Bronchial epithelial cell (primary cell): Measurements from ENCODE around the gene LBX2. TPM values are rescaled to one million over a fixed set of nuclear protein-coding genes. Genes with fewer than 3 reads are reported as not detected.

Experiments
- DNase-seq: peaks from one replicate; pipeline ENCODE4 v3.0.0-alpha.2; 2010; ENCODE audit warnings: low read depth
- FAIRE-seq: peaks from 2 replicates; lab custom pipeline; 2011; peaks lifted over from hg19 to GRCh38; lab: Jason Lieb, UNC
- H3K27me3 ChIP-seq: 2 replicates; pipeline ENCODE4 v1.5.1; 2011; ENCODE audit warnings: low read length; ENCODE audit not compliant: control insufficient read depth, insufficient read depth
- H3K36me3 ChIP-seq: 2 replicates; pipeline ENCODE4 v1.5.1; 2011; ENCODE audit warnings: low read length; ENCODE audit not compliant: control insufficient read depth, insufficient read depth
- H3K4me3 ChIP-seq: 2 replicates; pipeline ENCODE4 v1.5.1; 2011; ENCODE audit warnings: mild to moderate bottlenecking, low read depth, low read length, control low read depth
- total RNA-seq: library from RNA; depleted of rRNA; stranded (reverse); fragments of >200 nt; gene quantifications from 2 replicates; pipeline ENCODE4 v1.2.1, GENCODE V29; 2014
- TF ChIP-seq, protein P1 (sequence below): IDR thresholded peaks from 2 replicates; pipeline ENCODE4 v1.5.1; 2011; ENCODE audit warnings: mild to moderate bottlenecking, moderate library complexity, low read length, control low read depth, inconsistent platforms; ENCODE audit not compliant: insufficient read depth, severe bottlenecking

Gene LBX2
- total RNA-seq, 1 donor from 2014 or later, result 0.53 TPM

DNA sequence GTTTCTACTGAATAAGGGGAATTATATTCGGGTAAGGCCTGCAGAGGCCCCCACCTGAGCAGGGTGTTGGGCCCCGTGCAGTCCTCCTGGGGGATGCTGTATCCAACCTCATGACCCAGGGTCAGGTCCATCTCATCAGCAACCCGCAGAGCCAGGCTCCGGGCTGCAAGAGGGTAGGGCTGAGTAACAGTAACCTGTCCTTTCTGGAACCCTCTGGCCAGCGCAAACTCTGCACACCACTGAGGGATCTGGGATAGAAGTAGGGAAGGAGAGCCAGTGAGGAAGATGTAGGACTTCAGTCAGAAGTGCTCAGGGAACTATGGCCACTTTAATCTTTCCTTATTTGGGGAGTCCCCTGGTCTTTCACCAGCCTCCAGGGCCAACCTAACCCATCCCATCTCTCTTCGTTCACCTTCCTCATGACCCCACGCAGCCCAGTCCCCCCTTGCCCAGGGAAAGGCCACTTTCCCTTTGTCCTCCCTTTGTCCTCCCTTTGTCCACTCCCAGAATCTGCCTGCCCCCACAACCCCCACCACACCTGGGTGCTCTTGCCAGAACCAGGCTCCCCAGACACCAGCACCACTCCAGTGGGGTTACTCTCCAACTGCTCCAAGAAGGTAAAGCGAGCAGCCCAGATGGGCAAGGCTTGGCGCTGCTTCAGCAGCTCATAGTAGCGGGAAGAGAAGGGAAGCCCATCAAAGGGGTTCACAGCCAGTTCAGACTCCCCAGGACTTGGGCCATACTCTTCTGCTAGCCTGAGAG is 25.7 kb upstream of the LBX2 start:
- Histone ChIP-seq H3K27me3 (no peaks in the 10 kb centered on the region), H3K4me3 (peak overlapping the region; percentile 28), H3K36me3 (peaks cover 9% of the 10 kb centered on the region)
- TF ChIP-seq, protein P1, sequence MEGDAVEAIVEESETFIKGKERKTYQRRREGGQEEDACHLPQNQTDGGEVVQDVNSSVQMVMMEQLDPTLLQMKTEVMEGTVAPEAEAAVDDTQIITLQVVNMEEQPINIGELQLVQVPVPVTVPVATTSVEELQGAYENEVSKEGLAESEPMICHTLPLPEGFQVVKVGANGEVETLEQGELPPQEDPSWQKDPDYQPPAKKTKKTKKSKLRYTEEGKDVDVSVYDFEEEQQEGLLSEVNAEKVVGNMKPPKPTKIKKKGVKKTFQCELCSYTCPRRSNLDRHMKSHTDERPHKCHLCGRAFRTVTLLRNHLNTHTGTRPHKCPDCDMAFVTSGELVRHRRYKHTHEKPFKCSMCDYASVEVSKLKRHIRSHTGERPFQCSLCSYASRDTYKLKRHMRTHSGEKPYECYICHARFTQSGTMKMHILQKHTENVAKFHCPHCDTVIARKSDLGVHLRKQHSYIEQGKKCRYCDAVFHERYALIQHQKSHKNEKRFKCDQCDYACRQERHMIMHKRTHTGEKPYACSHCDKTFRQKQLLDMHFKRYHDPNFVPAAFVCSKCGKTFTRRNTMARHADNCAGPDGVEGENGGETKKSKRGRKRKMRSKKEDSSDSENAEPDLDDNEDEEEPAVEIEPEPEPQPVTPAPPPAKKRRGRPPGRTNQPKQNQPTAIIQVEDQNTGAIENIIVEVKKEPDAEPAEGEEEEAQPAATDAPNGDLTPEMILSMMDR, result no peak
- FAIRE-seq (no peak), DNase-seq (no peak)

DNA sequence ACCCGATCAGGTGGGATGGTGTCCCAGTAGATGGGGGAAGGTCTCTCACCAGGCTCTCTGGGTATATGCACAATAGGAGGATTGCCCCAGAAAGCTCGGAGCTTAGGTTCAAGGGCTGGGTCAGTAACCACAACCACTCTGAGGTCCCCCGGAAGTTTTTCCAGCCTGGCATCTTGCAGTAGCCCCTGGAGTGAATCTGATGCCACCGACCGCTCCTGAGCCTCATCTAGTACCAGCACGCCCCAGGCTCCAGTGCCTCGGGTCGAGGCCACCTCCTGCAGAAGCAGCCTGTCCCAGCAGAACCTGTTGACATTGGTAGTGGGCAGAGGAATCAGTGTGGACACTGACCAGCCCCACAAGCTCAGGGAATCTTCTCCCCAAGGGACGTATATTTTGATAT is 24.6 kb upstream of the LBX2 start:
- no peak for FAIRE-seq
- Histone ChIP-seq H3K27me3 (no peaks in the 10 kb centered on the region), H3K36me3 (peaks cover 9% of the 10 kb centered on the region), H3K4me3 (no peak overlapping the region)
- TF ChIP-seq, protein P1, result no peak
- no peak for DNase-seq

DNA sequence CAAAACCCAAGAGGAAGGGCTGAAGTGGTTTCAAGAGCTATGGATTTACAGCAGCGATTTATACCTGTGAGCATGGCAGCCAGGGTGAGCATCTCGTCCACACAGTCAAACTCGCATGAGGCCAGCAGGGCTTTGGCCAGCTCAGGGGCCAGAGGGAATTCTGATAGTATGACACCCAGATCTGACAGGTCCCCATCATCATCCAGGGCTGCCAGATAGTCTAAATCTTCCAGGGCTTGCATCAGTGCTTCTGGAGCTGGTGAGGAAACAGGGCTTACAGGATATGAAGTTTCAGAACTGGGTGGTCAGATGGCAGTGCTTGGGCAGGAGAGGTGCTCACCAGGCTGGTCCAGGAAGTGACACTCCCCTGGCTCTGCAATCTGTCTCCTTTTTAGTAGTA is 23.1 kb upstream of the LBX2 start:
- TF ChIP-seq, protein P1, result no peak
- Histone ChIP-seq H3K36me3 (peaks cover 6% of the 10 kb centered on the region), H3K4me3 (no peak overlapping the region), H3K27me3 (no peaks in the 10 kb centered on the region)
- DNase-seq (no peak), FAIRE-seq (no peak)

DNA sequence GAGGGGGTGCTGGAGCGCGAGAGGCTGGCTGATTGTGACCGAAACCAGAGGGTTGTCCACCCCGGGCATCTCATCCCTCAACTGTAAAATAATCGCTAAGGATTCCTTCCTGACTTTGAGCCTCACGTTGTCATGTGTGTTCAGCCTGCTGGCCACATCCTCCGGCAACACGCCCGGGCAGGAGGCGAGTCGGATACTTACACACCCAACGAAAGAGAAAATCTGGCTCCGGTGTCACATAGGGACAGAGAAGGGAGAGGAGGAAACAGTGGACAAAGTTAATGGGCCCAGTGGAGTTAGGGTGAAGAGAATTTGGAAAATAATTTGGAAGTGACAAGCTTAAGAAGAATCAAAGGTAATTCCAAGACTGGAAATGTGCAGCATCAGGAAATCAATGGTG is 17.2 kb upstream of the LBX2 start:
- Histone ChIP-seq H3K4me3 (no peak overlapping the region), H3K27me3 (peaks cover 36% of the 10 kb centered on the region), H3K36me3 (no peaks in the 10 kb centered on the region)
- no peak for FAIRE-seq
- DNase-seq, result no peak
- TF ChIP-seq, protein P1, result no peak

DNA sequence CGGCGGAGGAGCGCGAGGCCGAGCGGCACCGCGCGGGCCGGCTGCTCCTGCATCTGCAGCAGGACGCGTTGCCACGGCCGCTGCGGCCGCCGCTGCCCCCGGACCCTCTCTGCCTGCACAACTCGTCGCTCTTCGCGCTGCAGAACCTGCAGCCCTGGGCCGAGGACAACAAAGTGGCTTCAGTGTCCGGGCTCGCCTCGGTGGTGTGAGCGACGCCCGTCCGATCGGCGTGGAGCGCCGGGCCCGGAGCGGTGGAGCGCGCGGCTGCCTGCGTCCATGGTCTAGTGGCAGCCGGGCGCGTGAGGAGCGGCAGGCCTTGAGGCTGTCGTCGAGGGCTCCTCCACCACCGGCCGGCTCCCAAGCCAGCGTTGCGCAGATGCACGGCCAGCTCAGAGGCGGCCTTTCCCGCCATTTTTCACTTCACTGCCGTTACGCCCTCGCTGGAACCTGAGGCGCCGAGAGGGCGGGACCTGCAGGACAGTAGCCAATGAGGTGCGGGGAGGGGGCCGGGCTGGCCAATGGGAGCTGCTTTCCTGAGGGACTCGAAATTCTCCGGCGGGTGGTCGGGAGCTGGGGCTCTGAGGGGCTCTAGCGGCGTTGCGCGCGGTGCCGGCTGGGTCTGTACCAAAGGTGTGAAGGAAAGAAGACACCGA is 16.7 kb upstream of the LBX2 start:
- peak; percentile 8 for DNase-seq
- TF ChIP-seq, protein P1, result no peak
- H3K27me3 ChIP-seq, result peaks cover 42% of the 10 kb centered on the region
- H3K36me3 ChIP-seq, result no peaks in the 10 kb centered on the region
- no peak for FAIRE-seq
- no peak overlapping the region for H3K4me3 ChIP-seq
